Measurements from ENCODE around the gene OVOL2.

GRCh38 chr20:18020931-18021330, 36.8 kb downstream of the OVOL2 start:
- TF ChIP-seq CTCF (IDR thresholded peaks at IDR 0.05) (no peak), POLR2A (IDR thresholded peaks at IDR 0.05) (no peak)

Measured in esophagus squamous epithelium (tissue), 4 donors.